ENCODE measurements around the gene PRDM9. TPM values are rescaled to one million over a fixed set of nuclear protein-coding genes. Genes with fewer than 3 reads are reported as not detected.

The PRDM9 gene
- total and polyA plus RNA-seq, 9 of the 15 experiments (the other 6 are each of a cell fraction or from before 2014, with no cell fraction given) = 0.03 to 1.2 (median 0.47) TPM

DNA sequence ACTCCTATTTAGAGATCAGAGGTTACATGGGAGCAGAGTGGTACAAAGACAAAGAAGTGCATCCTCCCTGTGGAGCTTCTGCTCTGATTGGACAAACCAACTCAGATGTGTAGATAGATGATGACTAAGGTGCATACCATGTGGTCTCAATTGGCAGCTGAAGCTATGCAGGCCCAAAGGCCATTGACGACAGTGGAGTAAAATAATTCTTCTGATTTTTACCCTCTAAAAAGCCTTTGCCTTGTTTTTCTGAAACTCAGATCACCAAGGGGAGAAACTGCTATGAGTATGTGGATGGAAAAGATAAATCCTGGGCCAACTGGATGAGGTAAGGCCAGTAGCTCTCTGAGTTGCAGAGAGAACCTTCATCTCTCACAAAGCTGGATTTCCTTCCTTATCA is 15.6 kb downstream of the PRDM9 start (continued):
- TF ChIP-seq, protein P1, sequence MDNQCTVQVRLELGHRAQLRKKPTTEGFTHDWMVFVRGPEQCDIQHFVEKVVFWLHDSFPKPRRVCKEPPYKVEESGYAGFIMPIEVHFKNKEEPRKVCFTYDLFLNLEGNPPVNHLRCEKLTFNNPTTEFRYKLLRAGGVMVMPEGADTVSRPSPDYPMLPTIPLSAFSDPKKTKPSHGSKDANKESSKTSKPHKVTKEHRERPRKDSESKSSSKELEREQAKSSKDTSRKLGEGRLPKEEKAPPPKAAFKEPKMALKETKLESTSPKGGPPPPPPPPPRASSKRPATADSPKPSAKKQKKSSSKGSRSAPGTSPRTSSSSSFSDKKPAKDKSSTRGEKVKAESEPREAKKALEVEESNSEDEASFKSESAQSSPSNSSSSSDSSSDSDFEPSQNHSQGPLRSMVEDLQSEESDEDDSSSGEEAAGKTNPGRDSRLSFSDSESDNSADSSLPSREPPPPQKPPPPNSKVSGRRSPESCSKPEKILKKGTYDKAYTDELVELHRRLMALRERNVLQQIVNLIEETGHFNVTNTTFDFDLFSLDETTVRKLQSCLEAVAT (IDR thresholded peaks at IDR 0.05) = no peak
- TF ChIP-seq CBFB (CRISPR knock-in tag; IDR thresholded peaks at IDR 0.05) = no peak
- TF ChIP-seq NR0B1 (IDR thresholded peaks at IDR 0.05; ENCODE audit: partially characterized antibody) = no peak
- no peak for TF ChIP-seq XRCC4 (IDR thresholded peaks at IDR 0.05; ENCODE audit: extremely low read depth, insufficient read depth, insufficient read length)
- no peak for TF ChIP-seq TFAM (CRISPR knock-in tag; conservative IDR thresholded peaks at IDR 0.05)
- TF ChIP-seq, protein P2, sequence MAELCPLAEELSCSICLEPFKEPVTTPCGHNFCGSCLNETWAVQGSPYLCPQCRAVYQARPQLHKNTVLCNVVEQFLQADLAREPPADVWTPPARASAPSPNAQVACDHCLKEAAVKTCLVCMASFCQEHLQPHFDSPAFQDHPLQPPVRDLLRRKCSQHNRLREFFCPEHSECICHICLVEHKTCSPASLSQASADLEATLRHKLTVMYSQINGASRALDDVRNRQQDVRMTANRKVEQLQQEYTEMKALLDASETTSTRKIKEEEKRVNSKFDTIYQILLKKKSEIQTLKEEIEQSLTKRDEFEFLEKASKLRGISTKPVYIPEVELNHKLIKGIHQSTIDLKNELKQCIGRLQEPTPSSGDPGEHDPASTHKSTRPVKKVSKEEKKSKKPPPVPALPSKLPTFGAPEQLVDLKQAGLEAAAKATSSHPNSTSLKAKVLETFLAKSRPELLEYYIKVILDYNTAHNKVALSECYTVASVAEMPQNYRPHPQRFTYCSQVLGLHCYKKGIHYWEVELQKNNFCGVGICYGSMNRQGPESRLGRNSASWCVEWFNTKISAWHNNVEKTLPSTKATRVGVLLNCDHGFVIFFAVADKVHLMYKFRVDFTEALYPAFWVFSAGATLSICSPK (IDR thresholded peaks at IDR 0.05; ENCODE audit: borderline replicate concordance) = no peak
- TF ChIP-seq CHCHD3 (CRISPR knock-in tag; IDR thresholded peaks at IDR 0.05) = no peak
- no peak for TF ChIP-seq GTF2F1 (IDR thresholded peaks at IDR 0.05; ENCODE audit: low read depth, low read length)
- TF ChIP-seq DNMT1 (IDR thresholded peaks at IDR 0.05) = no peak
- TF ChIP-seq, protein P3, sequence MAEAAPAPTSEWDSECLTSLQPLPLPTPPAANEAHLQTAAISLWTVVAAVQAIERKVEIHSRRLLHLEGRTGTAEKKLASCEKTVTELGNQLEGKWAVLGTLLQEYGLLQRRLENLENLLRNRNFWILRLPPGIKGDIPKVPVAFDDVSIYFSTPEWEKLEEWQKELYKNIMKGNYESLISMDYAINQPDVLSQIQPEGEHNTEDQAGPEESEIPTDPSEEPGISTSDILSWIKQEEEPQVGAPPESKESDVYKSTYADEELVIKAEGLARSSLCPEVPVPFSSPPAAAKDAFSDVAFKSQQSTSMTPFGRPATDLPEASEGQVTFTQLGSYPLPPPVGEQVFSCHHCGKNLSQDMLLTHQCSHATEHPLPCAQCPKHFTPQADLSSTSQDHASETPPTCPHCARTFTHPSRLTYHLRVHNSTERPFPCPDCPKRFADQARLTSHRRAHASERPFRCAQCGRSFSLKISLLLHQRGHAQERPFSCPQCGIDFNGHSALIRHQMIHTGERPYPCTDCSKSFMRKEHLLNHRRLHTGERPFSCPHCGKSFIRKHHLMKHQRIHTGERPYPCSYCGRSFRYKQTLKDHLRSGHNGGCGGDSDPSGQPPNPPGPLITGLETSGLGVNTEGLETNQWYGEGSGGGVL (CRISPR knock-in tag; IDR thresholded peaks at IDR 0.05) = no peak
- TF ChIP-seq, protein P4, sequence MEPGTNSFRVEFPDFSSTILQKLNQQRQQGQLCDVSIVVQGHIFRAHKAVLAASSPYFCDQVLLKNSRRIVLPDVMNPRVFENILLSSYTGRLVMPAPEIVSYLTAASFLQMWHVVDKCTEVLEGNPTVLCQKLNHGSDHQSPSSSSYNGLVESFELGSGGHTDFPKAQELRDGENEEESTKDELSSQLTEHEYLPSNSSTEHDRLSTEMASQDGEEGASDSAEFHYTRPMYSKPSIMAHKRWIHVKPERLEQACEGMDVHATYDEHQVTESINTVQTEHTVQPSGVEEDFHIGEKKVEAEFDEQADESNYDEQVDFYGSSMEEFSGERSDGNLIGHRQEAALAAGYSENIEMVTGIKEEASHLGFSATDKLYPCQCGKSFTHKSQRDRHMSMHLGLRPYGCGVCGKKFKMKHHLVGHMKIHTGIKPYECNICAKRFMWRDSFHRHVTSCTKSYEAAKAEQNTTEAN (CRISPR knock-in tag; IDR thresholded peaks at IDR 0.05) = no peak
- TF ChIP-seq ZNF696 (CRISPR knock-in tag; conservative IDR thresholded peaks at IDR 0.05) = no peak
